Choroid plexus epithelial cell (primary cell): ENCODE results near the gene SUSD6.
"Not testable (repeated sequence)": the region's sequence is repeated elsewhere in the genome, so short reads cannot be mapped to it uniquely, and the experiment has no call there.

Source experiments
- DNase-seq: peaks from one replicate; pipeline ENCODE4 v3.0.0-alpha.2; 2010; ENCODE audit warnings: low read depth
- H3K4me3 ChIP-seq: 2 replicates; pipeline ENCODE4 v1.5.1; 2011; ENCODE audit warnings: low read depth, mild to moderate bottlenecking, control low read depth, low read length, moderate library complexity
- TF ChIP-seq, protein P1 (sequence below): conservative IDR thresholded peaks from 2 replicates; pipeline ENCODE4 v1.5.1; 2011; ENCODE audit warnings: low read depth, mild to moderate bottlenecking, control low read depth, inconsistent platforms, low read length, moderate library complexity

The SUSD6 gene

DNA sequence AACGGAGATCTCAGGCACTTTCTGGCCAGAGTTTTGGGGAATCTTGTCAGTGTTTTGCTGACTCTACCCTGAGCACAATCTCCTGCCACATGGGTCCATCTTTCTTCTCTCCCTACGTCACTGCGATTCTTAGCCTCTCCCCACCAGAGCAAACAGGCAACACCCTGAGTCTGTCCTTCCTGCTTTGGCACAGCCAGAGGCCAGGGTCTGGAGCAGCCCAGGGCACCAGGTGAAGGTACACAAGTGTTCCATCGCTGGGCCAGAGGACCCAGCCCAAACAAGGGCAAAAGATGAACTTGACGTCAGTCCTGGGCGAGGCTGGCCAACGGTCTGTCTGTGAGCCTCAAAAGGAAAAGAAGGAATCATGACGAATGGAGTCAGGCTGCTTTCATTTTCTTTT is 24.0 kb upstream of the SUSD6 start:
- H3K4me3 ChIP-seq: no peak overlapping the region
- no peak for DNase-seq
- TF ChIP-seq, protein P1, sequence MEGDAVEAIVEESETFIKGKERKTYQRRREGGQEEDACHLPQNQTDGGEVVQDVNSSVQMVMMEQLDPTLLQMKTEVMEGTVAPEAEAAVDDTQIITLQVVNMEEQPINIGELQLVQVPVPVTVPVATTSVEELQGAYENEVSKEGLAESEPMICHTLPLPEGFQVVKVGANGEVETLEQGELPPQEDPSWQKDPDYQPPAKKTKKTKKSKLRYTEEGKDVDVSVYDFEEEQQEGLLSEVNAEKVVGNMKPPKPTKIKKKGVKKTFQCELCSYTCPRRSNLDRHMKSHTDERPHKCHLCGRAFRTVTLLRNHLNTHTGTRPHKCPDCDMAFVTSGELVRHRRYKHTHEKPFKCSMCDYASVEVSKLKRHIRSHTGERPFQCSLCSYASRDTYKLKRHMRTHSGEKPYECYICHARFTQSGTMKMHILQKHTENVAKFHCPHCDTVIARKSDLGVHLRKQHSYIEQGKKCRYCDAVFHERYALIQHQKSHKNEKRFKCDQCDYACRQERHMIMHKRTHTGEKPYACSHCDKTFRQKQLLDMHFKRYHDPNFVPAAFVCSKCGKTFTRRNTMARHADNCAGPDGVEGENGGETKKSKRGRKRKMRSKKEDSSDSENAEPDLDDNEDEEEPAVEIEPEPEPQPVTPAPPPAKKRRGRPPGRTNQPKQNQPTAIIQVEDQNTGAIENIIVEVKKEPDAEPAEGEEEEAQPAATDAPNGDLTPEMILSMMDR: no peak

DNA sequence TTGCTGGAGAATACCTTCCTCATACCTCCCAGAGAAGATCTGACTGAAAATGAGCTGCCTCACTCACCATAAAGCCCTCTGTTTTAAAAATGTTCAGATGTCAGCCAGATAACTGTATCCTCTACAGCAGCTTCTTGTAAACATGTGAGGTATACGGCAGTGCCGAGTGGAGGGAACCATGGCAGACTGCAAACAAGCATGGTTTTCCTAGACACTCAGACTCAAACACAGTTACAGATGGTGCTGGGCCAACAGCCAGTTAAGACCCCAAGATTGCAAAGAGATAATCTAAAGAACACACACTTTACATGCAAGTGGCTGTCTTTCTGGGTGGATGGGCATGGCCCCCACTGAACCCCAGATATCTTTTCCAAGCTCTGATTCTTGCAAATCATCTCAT is 20.1 kb upstream of the SUSD6 start:
- DNase-seq: no peak
- H3K4me3 ChIP-seq: no peak overlapping the region
- TF ChIP-seq, protein P1: no peak

DNA sequence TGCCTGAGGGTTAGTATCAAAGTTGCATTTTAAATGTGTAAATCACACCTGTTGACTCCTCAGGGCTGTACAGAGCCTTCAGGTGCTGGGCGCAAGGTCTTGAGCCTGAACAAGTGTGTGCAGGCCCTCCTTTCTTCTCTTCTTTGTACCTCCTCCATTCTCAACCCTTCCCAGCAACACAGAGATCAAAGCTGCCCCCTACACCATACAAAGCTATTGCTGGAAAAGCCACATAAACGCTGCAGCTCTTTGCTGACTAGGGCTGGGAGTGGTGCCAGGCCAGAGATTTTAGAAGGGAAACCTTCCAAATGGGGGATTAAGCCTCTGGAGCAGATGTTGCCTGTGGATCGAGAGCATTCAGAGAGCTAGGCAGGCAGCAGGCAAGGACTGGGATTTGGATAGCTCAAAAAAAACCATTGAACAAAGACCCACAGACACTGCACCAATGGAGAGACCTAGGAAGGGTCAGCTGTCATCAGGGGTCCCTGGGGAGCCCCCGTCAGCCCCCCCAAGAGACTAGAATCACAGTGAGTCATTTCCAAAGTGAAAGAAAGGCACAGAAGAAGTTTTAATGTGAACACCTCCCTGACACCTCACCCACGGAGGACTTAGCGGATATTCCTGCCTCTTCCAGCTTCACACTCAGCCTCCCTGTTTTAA is 18.2 kb upstream of the SUSD6 start:
- H3K4me3 ChIP-seq: no peak overlapping the region
- TF ChIP-seq, protein P1: no peak
- peak; percentile 47 for DNase-seq

DNA sequence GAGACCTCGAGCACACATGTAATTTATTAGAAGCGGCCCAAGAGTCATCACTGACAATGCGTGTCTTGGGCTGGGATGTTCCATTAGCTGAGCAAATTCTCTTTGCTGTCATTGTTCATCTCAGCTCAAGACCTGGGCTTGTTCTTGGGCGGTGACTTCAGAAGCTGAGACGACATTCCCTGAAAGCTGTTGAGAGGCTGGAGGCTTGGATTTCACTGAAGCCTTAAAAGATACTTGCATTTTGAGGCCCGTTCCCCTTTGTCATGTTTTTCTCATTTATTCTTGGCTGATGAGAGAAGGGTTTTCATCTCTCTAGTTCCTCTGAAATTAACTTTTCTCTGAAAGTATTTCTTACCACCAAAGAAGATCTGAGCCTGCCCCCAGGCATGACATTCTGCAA is 16.6 kb upstream of the SUSD6 start:
- no peak for DNase-seq

DNA sequence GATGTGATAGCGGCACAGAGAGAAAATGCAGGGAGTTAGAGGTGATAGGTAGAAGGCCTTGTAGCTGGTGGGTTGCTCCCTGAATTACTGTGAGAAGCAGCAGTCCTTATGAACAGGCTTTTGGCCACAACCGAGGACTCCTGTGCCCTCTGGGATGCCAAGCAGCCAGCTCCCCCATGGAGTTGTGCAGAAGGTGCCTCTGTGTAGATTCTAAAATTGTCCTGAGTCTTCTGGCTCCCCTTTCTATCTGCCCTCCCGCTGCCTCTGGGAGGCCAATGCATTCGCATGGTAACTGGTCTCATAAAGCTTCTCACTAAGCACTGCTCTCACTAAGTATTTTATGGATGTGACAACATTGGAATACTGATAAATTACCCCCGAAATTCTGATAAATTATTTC is 16.1 kb upstream of the SUSD6 start:
- TF ChIP-seq, protein P1: no peak
- DNase-seq: no peak
- no peak overlapping the region for H3K4me3 ChIP-seq

More for the DNA sequence above, 16.6 kb upstream of the SUSD6 start:
- TF ChIP-seq, protein P1: no peak
- H3K4me3 ChIP-seq: no peak overlapping the region

DNA sequence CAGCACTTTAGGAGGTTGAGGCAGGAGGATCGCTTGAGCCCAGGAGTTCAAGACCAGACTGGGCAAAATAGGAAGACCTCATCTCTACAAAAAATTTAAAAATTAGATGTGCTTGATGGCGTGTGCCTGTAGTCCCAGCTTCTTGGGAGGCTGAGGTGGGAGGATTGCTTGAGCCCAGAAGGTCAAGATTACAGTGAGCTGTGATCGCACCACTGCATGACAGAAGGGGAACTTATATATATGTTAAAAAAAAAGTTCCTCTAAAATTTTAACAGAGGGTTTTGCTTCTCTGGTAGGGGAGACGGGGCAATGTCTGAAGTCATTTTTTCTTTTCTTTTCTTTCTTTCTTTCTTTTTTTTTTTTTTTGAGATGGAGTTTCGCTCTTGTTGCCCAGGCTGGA is 12.0 kb upstream of the SUSD6 start:
- not testable (repeated sequence) for H3K4me3 ChIP-seq, DNase-seq

DNA sequence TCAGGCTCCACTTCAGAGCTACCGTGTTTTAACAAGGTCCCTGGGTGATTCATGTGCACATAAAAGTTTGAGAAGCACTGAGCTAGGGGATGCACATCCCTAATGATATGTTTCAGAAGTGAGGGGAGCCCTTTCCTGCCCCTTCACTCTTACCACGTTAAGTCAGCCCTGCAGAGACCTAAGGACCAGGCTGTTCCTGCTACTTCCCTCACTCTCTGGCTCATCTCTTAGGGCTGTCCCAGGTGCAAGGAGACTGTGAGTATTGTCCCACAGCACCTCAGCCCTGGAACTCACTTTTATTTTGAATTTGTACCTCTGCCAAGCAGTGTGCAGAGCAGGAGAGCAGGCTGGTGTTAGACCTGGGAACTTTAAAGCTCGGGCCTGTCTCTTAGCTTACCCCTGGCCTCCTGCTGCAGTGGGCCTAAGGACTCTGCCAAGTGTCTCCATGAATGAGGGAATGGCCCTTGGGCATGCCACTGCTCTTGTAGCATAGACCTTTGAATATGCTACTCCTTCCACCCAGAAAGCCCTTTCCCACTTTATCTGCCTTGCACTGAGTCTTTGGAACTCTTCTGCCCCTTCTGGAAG is 11.0 kb upstream of the SUSD6 start:
- TF ChIP-seq, protein P1: no peak
- no peak for DNase-seq
- no peak overlapping the region for H3K4me3 ChIP-seq
